Measurements from ENCODE around the gene MOSPD3.

The MOSPD3 gene

GRCh38 chr7:100602889-100603725, 9.2 kb upstream of the MOSPD3 start:
- H3K9me3 Mint-ChIP-seq: no peaks in the 10 kb centered on the region
- H3K27me3 Mint-ChIP-seq: peaks cover 11% of the 10 kb centered on the region
- H3K4me3 Mint-ChIP-seq: peak overlapping the region; percentile 83 to 96
- H3K4me1 Mint-ChIP-seq: peaks cover 26% of the 10 kb centered on the region
- H3K27ac Mint-ChIP-seq: no peak overlapping the region
- ATAC-seq: no peak
- no peak for DNase-seq

GRCh38 chr7:100603726-100604027, 8.7 kb upstream of the MOSPD3 start:
- H3K27me3 Mint-ChIP-seq: peaks cover 11% of the 10 kb centered on the region
- peak; percentile 13 for ATAC-seq
- H3K4me1 Mint-ChIP-seq: peaks cover 26% of the 10 kb centered on the region

GRCh38 chr7:100604028-100604975, 8.0 kb upstream of the MOSPD3 start:
- ATAC-seq: peak; percentile 82
- H3K27me3 Mint-ChIP-seq: peaks cover 11% of the 10 kb centered on the region
- no peaks in the 10 kb centered on the region for H3K9me3 Mint-ChIP-seq
- peak overlapping the region in 1 of 2 donors; percentile 92 for H3K27ac Mint-ChIP-seq
- DNase-seq: peak; percentile 81 to 88
- peaks cover 26% of the 10 kb centered on the region for H3K4me1 Mint-ChIP-seq
- H3K4me3 Mint-ChIP-seq: peak overlapping the region; percentile 83 to 96

More at GRCh38 chr7:100603726-100604027, 8.7 kb upstream of the MOSPD3 start:
- peak overlapping the region in 1 of 2 donors; percentile 92 for H3K27ac Mint-ChIP-seq
- no peak for DNase-seq
- H3K4me3 Mint-ChIP-seq: peak overlapping the region; percentile 83 to 96
- no peaks in the 10 kb centered on the region for H3K9me3 Mint-ChIP-seq

GRCh38 chr7:100604976-100605911, 7.1 kb upstream of the MOSPD3 start:
- peak; percentile 30 for ATAC-seq
- peaks cover 11% of the 10 kb centered on the region for H3K27me3 Mint-ChIP-seq
- DNase-seq: peak in 1 of 2 donors; percentile 45
- H3K27ac Mint-ChIP-seq: peak overlapping the region in 1 of 2 donors; percentile 89
- H3K9me3 Mint-ChIP-seq: no peaks in the 10 kb centered on the region
- peak overlapping the region; percentile 83 to 96 for H3K4me3 Mint-ChIP-seq
- H3K4me1 Mint-ChIP-seq: peaks cover 26% of the 10 kb centered on the region

GRCh38 chr7:100606313-100606712, 6.0 kb upstream of the MOSPD3 start:
- Mint-ChIP-seq H3K4me3 (no peak overlapping the region), H3K9me3 (no peaks in the 10 kb centered on the region), H3K27me3 (peaks cover 11% of the 10 kb centered on the region), H3K4me1 (peaks cover 26% of the 10 kb centered on the region), H3K27ac (no peak overlapping the region)
- ATAC-seq (no peak), DNase-seq (no peak)

- Mint-ChIP-seq H3K4me1 (peaks cover 27% of the 10 kb centered on the region), H3K9me3 (no peaks in the 10 kb centered on the region), H3K27me3 (peaks cover 11% of the 10 kb centered on the region), H3K27ac (no peak overlapping the region), H3K4me3 (no peak overlapping the region)
- ATAC-seq (no peak), DNase-seq (no peak)
Measured at GRCh38 chr7:100607111-100607510, 5.2 kb upstream of the MOSPD3 start.

GRCh38 chr7:100609958-100610357, 2.4 kb upstream of the MOSPD3 start:
- peaks cover 33% of the 10 kb centered on the region for H3K4me1 Mint-ChIP-seq
- peaks cover 11% of the 10 kb centered on the region for H3K27me3 Mint-ChIP-seq
- no peak overlapping the region for H3K27ac Mint-ChIP-seq

GRCh38 chr7:100612730-100613390, 520 bp downstream of the MOSPD3 start:
- Mint-ChIP-seq H3K27ac (no peak overlapping the region), H3K4me1 (peaks cover 22% of the 10 kb centered on the region), H3K27me3 (no peaks in the 10 kb centered on the region), H3K4me3 (peak overlapping the region; percentile 99 to 100), H3K9me3 (no peaks in the 10 kb centered on the region)
- ATAC-seq (peak; percentile 4), DNase-seq (peak in 1 of 2 donors; percentile 30)

More at GRCh38 chr7:100609958-100610357, 2.4 kb upstream of the MOSPD3 start:
- Mint-ChIP-seq H3K9me3 (no peaks in the 10 kb centered on the region), H3K4me3 (peak overlapping the region in 1 of 2 donors; percentile 26)
- ATAC-seq (no peak), DNase-seq (no peak)

- Mint-ChIP-seq H3K4me1 (peaks cover 22% of the 10 kb centered on the region), H3K27me3 (no peaks in the 10 kb centered on the region), H3K4me3 (peak overlapping the region; percentile 99 to 100), H3K27ac (no peak overlapping the region), H3K9me3 (no peaks in the 10 kb centered on the region)
- DNase-seq (no peak), ATAC-seq (no peak)
Measured at GRCh38 chr7:100613412-100614175, 1.3 kb downstream of the MOSPD3 start.

GRCh38 chr7:100614308-100614861, 2.0 kb downstream of the MOSPD3 start:
- no peak overlapping the region for H3K4me3 Mint-ChIP-seq
- H3K27me3 Mint-ChIP-seq: no peaks in the 10 kb centered on the region
- peaks cover 22% of the 10 kb centered on the region for H3K4me1 Mint-ChIP-seq
- no peak overlapping the region for H3K27ac Mint-ChIP-seq
- no peak for ATAC-seq
- no peaks in the 10 kb centered on the region for H3K9me3 Mint-ChIP-seq
- no peak for DNase-seq

- no peaks in the 10 kb centered on the region for H3K4me1 Mint-ChIP-seq
- no peak overlapping the region for H3K4me3 Mint-ChIP-seq
- DNase-seq (no peak), ATAC-seq (no peak)
- no peaks in the 10 kb centered on the region for H3K9me3 Mint-ChIP-seq
- H3K27me3 Mint-ChIP-seq: no peaks in the 10 kb centered on the region
- no peak overlapping the region for H3K27ac Mint-ChIP-seq
Measured at GRCh38 chr7:100620239-100620638, 7.9 kb downstream of the MOSPD3 start.

- no peak overlapping the region for H3K4me3 Mint-ChIP-seq
- H3K9me3 Mint-ChIP-seq: no peaks in the 10 kb centered on the region
- H3K27me3 Mint-ChIP-seq: no peaks in the 10 kb centered on the region
- ATAC-seq (no peak), DNase-seq (no peak)
- peaks cover 5% of the 10 kb centered on the region for H3K4me1 Mint-ChIP-seq
- no peak overlapping the region for H3K27ac Mint-ChIP-seq
Measured at GRCh38 chr7:100620804-100621203, 8.5 kb downstream of the MOSPD3 start.

- no peak overlapping the region for H3K27ac Mint-ChIP-seq
- no peak overlapping the region for H3K4me3 Mint-ChIP-seq
- DNase-seq: no peak
- H3K4me1 Mint-ChIP-seq: peaks cover 12% of the 10 kb centered on the region
- H3K9me3 Mint-ChIP-seq: no peaks in the 10 kb centered on the region
- ATAC-seq: no peak
- no peaks in the 10 kb centered on the region for H3K27me3 Mint-ChIP-seq
Measured at GRCh38 chr7:100621554-100621953, 9.2 kb downstream of the MOSPD3 start.
